Natural killer cell (primary cell): ENCODE measurements around the gene SIPA1L3. TPM values are rescaled to one million over a fixed set of nuclear protein-coding genes. Genes with fewer than 3 reads are reported as not detected.
"Not testable (repeated sequence)": the region's sequence is repeated elsewhere in the genome, so short reads cannot be mapped to it uniquely, and the experiment has no call there.

Source experiments
- ATAC-seq, 3 donors: fragments of 150-1000 bp in 2 of 3; fragments of 200-7000 bp in 1 of 3; cut with Tn5 transposase; 1 replicate in 1 of 3; 2 replicates in 2 of 3; pipeline ENCODE4 v1.10.0; 2021; ENCODE audit warnings: mild to moderate bottlenecking in 2 of 3, moderate library complexity in 2 of 3
- DNase-seq, 2 donors: peaks; one replicate each; pipeline versions ENCODE4 v3.0.0 to v3.0.0-alpha.2; 2013 to 2021; ENCODE audit warnings: mixed read lengths in 1 of 2
- H3K27ac ChIP-seq: one replicate; pipeline ENCODE4 v1.5.1; 2013; ENCODE audit warnings: mild to moderate bottlenecking, low read length
- H3K27me3 ChIP-seq: one replicate; pipeline ENCODE4 v1.6.1; 2013; ENCODE audit warnings: low read length; ENCODE audit not compliant: control insufficient read depth, insufficient read depth
- H3K36me3 ChIP-seq: one replicate; pipeline ENCODE4 v1.6.1; 2013; ENCODE audit warnings: low read length; ENCODE audit not compliant: control insufficient read depth, insufficient read depth
- H3K4me1 ChIP-seq: one replicate; pipeline ENCODE4 v1.6.1; 2013; ENCODE audit warnings: low read length; ENCODE audit not compliant: control insufficient read depth, insufficient read depth
- H3K4me3 ChIP-seq: one replicate; pipeline ENCODE4 v1.5.1; 2013; ENCODE audit warnings: low read length
- H3K9me3 ChIP-seq: one replicate; pipeline ENCODE4 v1.6.1; 2013; ENCODE audit warnings: low read length; ENCODE audit not compliant: control insufficient read depth, insufficient read depth
- H3K27ac Mint-ChIP-seq, 2 donors: one replicate each; pipeline ENCODE4 v1.8.0; 2022; ENCODE audit warnings: mild to moderate bottlenecking in 2 of 2, mixed read lengths in 2 of 2, moderate library complexity in 1 of 2
- H3K27me3 Mint-ChIP-seq, 2 donors: one replicate each; pipeline ENCODE4 v1.8.0; 2022; ENCODE audit warnings: low read depth in 2 of 2, mixed read lengths in 2 of 2
- H3K36me3 Mint-ChIP-seq: one replicate; pipeline ENCODE4 v1.8.0; 2022; ENCODE audit warnings: mixed read lengths
- H3K4me1 Mint-ChIP-seq, 2 donors: one replicate each; pipeline ENCODE4 v1.8.0; 2022; ENCODE audit warnings: mixed read lengths in 2 of 2
- H3K4me3 Mint-ChIP-seq: one replicate; pipeline ENCODE4 v1.8.0; 2022; ENCODE audit warnings: mild to moderate bottlenecking, moderate library complexity, mixed read lengths
- H3K9me3 Mint-ChIP-seq, 2 donors: one replicate each; pipeline ENCODE4 v1.8.0; 2022; ENCODE audit warnings: mixed read lengths in 2 of 2
- WGBS: methylation state at CpG from one replicate; pipeline ENCODE4 v1.1.7; 2013; ENCODE audit warnings: missing lambda C conversion rate; ENCODE audit not compliant: insufficient coverage; 5-methylcytosine and 5-hydroxymethylcytosine counted together
- intact Hi-C: fragments of 100-400 bp; cut with micrococcal nuclease; formaldehyde crosslinking; loops from one replicate; pipeline ENCODE4 v1.14.2; 2022
- total RNA-seq, 4 donors: library from RNA; stranded (reverse); fragments of 120-200 nt in 1 of 4; gene quantifications; one replicate each; pipeline versions ENCODE4 v1.2.3 to v1.2.4, GENCODE V29; 2013 to 2022
- TF ChIP-seq, protein P1 (sequence below): fragments of 200-600 bp; IDR thresholded peaks from one replicate; pipeline ENCODE4 v1.8.0; 2022; ENCODE audit warnings: antibody characterized with exemption

SIPA1L3 gene
- total RNA-seq, 3 donors from 2014 or later (not counting 1 experiment from before 2014, with no cell fraction given) = 34.4 to 35.8 (median 35.4) TPM

DNA sequence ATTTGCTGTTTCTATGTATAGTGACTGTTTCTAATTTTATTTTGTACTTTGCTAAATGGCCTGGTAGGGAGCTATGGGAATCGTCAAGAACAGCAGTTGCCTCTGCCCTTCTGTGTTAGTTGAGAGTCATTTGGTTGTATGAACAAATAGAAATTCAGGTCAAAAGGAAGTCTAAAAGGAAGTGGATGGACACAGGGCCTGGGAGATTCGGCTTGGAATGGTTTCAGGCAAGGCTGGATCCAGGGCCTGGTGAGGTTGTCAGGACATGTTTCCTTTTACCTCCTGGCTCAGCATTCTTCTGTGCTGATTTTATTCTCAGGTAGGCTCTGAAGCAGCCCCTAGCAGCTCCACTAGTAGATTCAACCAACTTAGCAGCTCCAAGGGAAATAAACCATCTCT is 118.9 kb downstream of the SIPA1L3 start:
- DNase-seq (no peak), ATAC-seq (no peak)
- H3K4me1 Mint-ChIP-seq = peaks cover 12% of the 10 kb centered on the region in 2 donors
- intact Hi-C loops = no loop called here
- no peak overlapping the region for H3K27ac Mint-ChIP-seq
- no peaks in the 10 kb centered on the region for H3K36me3 ChIP-seq
- no peak overlapping the region for H3K4me3 ChIP-seq
- TF ChIP-seq, protein P1, sequence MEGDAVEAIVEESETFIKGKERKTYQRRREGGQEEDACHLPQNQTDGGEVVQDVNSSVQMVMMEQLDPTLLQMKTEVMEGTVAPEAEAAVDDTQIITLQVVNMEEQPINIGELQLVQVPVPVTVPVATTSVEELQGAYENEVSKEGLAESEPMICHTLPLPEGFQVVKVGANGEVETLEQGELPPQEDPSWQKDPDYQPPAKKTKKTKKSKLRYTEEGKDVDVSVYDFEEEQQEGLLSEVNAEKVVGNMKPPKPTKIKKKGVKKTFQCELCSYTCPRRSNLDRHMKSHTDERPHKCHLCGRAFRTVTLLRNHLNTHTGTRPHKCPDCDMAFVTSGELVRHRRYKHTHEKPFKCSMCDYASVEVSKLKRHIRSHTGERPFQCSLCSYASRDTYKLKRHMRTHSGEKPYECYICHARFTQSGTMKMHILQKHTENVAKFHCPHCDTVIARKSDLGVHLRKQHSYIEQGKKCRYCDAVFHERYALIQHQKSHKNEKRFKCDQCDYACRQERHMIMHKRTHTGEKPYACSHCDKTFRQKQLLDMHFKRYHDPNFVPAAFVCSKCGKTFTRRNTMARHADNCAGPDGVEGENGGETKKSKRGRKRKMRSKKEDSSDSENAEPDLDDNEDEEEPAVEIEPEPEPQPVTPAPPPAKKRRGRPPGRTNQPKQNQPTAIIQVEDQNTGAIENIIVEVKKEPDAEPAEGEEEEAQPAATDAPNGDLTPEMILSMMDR = no peak
- no peaks in the 10 kb centered on the region for H3K9me3 ChIP-seq
- H3K27me3 Mint-ChIP-seq = no peaks in the 10 kb centered on the region
- no peak overlapping the region for H3K27ac ChIP-seq
- WGBS = 78% methylated on average over 2 of the region's 2 CpGs
- H3K9me3 Mint-ChIP-seq = no peaks in the 10 kb centered on the region
- H3K27me3 ChIP-seq = no peaks in the 10 kb centered on the region
- H3K36me3 Mint-ChIP-seq = no peaks in the 10 kb centered on the region
- H3K4me3 Mint-ChIP-seq = no peak overlapping the region
- peaks cover 5% of the 10 kb centered on the region for H3K4me1 ChIP-seq

DNA sequence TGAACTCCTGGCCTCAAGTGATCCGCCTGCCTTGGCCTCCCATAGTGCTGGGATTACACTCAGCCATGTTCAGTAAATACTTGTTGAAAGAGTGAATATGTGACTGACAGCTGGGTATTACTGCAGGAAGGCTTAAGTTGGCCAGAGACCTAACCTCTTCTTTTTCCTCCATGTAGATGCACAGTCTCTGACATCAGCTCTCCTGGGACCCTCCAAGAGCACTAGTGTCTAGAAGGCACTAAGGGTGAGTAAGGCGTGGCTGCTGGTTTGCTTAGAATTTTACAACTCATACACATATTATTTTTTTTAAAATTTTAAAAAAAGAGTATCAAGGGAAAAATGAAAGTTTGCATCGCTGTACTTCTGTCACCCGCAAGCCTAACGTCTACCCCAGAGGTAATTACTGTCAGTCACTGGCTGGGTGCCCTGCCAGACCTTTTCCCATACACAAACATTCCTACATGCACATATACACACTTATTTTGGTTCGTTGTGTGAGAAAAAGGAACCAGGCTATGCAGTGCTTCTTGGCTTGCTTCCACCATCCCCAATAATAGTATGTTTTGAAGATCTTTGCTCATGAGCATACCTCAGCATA is 122.0 kb downstream of the SIPA1L3 start:
- 62% methylated on average over 4 of the region's 6 CpGs for WGBS

DNA sequence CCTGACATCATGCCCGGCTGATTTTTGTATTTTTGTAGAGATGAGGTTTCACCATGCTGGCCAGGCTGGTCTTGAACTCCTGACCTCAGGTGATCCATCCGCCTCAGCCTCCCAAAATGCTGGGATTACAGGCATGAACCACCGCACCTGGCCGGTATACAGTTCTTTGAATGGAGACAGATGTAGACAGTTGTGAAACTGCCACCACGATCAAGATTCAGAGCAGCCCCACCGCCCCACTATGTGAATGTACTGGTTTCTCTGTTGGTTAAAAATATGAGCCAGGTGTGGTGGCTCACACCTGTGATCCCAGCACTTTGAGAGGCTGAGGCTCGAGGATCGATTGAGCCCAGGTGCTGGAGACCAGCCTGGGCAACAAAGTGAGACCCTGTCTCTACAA is 123.0 kb downstream of the SIPA1L3 start:
- H3K36me3 ChIP-seq, H3K9me3 Mint-ChIP-seq, H3K27me3 Mint-ChIP-seq, H3K27me3 ChIP-seq, H3K9me3 ChIP-seq, H3K4me1 Mint-ChIP-seq, intact Hi-C loops, H3K36me3 Mint-ChIP-seq, H3K27ac Mint-ChIP-seq, H3K4me3 Mint-ChIP-seq, H3K27ac ChIP-seq, ATAC-seq, DNase-seq, H3K4me3 ChIP-seq: not testable (repeated sequence)
- peaks cover 18% of the 10 kb centered on the region for H3K4me1 ChIP-seq
- 94% methylated on average over 8 of the region's 8 CpGs for WGBS

More for the DNA sequence above, 122.0 kb downstream of the SIPA1L3 start:
- Histone ChIP-seq H3K27ac (no peak overlapping the region), H3K4me3 (no peak overlapping the region), H3K36me3 (no peaks in the 10 kb centered on the region), H3K27me3 (no peaks in the 10 kb centered on the region), H3K4me1 (peaks cover 8% of the 10 kb centered on the region), H3K9me3 (no peaks in the 10 kb centered on the region)
- H3K4me1 Mint-ChIP-seq = peaks cover 0 to 5% of the 10 kb centered on the region in 2 donors
- H3K36me3 Mint-ChIP-seq = peaks cover 7% of the 10 kb centered on the region
- no peaks in the 10 kb centered on the region for H3K27me3 Mint-ChIP-seq
- ATAC-seq (no peak), DNase-seq (no peak)
- no peak overlapping the region for H3K4me3 Mint-ChIP-seq
- intact Hi-C loops = no loop called here
- H3K27ac Mint-ChIP-seq = no peak overlapping the region
- TF ChIP-seq, protein P1 = no peak
- peaks cover 2 to 4% of the 10 kb centered on the region in 2 donors for H3K9me3 Mint-ChIP-seq

DNA sequence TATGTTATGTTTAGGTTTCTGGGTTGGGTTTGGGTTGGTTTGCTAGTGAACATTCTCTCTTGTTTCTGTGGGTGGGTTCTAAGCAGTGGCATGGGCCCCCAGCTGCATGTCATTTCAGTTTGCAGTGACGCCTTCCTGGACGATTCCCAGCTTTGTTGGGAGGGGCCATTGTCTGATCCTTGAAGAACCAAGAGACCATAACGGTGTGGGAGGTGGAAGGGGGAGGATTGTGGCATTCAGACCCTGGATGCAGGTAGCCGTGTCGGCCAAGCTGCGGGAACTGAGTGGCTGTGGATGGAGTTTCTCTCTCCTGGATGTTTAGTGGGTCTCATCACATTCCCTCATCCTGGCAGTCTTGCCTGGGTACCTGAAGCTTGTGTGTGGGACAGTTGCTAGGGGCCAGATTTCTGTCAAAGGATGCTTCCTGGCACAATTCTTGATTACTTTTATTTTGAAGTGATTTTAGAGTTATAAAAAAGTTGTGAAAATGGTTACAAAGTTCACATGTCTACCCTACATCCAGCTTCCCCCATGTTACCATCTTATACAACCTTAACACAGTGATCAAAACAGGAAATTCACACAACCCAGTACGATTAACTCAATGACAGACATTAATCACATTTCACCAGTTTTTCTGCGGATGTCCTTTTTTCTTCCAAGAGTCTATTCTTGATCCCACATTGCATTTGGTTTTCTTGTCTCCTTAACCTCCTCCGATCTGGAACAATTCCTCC is 123.8 kb downstream of the SIPA1L3 start:
- TF ChIP-seq, protein P1 = no peak
- H3K4me3 Mint-ChIP-seq = no peak overlapping the region
- 86% methylated on average over 9 of the region's 9 CpGs for WGBS
- H3K9me3 ChIP-seq = no peaks in the 10 kb centered on the region
- intact Hi-C loops = no loop called here
- no peaks in the 10 kb centered on the region for H3K36me3 ChIP-seq
- peaks cover 21% of the 10 kb centered on the region for H3K4me1 ChIP-seq
- no peak overlapping the region for H3K27ac Mint-ChIP-seq
- H3K27me3 Mint-ChIP-seq = no peaks in the 10 kb centered on the region
- H3K27me3 ChIP-seq = no peaks in the 10 kb centered on the region
- H3K36me3 Mint-ChIP-seq = peaks cover 7% of the 10 kb centered on the region
- H3K9me3 Mint-ChIP-seq = peaks cover 2 to 4% of the 10 kb centered on the region in 2 donors
- H3K4me1 Mint-ChIP-seq = peaks cover 0 to 13% of the 10 kb centered on the region in 2 donors
- no peak for DNase-seq
- H3K4me3 ChIP-seq = no peak overlapping the region
- no peak overlapping the region for H3K27ac ChIP-seq
- no peak for ATAC-seq
